Central memory CD4-positive, alpha-beta T cell (primary cell): ENCODE measurements around the gene ZBTB18.
"Not testable (repeated sequence)": the region's sequence is repeated elsewhere in the genome, so short reads cannot be mapped to it uniquely, and the experiment has no call there.

Experiments used
- DNase-seq: peaks from one replicate; pipeline ENCODE4 v3.0.0; 2022
- total RNA-seq, 3 experiments: gene quantifications; one replicate each; lab custom pipeline; 2026; lab: John Stamatoyannopoulos, UW

The ZBTB18 gene
- 21.1 to 145 (median 74.3) reads per million in 3 experiments for total RNA-seq

GRCh38 chr1:244050835-244051444, at the start of gene ZBTB18:
Gene ZBTB18, plus strand, starts transcription at chr1:244051283. Its CDS starts 149 bp downstream, at chr1:244051432.
- no peak for DNase-seq

DNA sequence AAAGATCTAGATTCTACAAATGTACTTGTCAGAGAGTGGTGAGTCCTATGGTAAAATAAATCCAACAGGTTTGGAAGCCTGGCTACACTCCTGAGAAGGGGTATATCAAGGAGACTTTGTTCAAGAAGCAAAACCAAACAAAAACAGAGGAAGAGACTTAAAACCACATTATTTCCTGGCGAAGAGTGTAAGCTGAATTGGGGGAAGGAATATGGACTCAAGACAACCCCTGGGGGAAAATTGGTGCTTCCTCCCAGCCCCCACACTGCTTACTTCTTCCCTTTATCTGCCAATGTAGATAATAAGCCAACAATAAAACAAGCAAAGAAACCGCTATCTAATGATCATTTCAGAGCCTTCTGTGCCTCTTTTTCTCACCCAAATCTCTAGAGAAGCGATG, 48.4 kb upstream of the ZBTB18 start:
- no peak for DNase-seq

- DNase-seq, result no peak
Measured at GRCh38 chr1:244005455-244005854, 45.6 kb upstream of the ZBTB18 start.

GRCh38 chr1:244006381-244006901, 44.6 kb upstream of the ZBTB18 start:
- no peak for DNase-seq

DNA sequence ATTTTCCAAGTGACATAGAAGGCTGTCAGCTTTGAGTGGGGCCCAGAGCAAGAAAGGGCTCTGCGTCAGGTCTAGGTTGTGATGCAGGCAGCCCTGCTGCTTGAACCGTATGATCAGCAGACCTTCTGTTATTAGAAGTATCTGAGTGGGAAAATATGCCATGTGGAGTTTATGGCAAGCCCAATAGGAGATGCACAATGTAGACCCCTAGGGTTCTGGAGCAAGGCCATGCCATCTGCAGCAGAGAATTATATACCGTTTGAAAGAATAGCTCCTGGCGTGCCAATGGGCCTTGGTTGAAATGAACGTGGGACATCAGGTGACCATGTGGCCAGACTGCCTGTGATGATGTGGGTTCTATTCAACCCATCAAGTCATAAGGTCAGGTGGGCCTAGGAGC, 44.1 kb upstream of the ZBTB18 start:
- DNase-seq, result no peak

- no peak for DNase-seq
Measured at GRCh38 chr1:244010191-244010590, 40.9 kb upstream of the ZBTB18 start.

DNA sequence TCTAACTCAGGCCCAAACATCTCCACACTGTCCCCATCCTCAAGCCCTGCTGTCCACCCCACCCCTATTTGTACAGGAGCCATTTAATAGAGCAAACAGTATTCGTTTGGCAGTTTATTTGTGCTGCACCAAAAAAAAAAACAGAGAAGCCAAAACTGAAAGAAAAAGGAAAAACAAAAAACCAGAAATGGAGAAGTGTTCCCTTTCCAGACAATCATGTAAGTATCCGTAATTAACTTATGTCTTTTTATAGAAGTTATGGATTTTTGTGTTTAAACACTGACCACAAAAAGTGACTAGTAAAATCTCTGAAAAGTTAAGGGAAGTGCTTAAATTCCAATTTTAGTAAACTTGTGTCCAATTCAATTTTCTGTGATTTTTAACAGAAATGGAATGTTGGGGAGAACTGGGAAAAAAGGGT, 40.4 kb upstream of the ZBTB18 start:
- DNase-seq, result no peak

GRCh38 chr1:244011271-244011670, 39.8 kb upstream of the ZBTB18 start:
- no peak for DNase-seq

DNA sequence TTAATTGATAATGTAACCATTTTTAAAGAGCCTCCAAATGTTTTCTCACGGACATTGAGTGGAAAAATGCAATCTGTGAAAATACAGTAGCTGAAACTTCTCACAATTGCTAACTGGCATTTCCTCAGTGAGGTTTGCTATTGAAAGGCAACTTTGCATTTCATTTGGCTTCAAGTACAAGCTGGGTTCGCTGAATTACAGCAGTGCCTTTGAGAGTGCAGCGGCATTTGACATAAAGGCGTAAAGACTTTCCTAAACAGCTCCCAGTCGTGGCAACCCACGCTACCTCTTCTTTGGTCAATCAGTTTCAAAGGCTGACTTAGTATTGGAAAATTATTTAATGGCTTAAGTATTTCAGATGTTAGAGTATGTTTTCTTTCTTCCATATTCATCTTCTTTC, 39.3 kb upstream of the ZBTB18 start:
- DNase-seq, result no peak

GRCh38 chr1:244012202-244012601, 38.9 kb upstream of the ZBTB18 start:
- DNase-seq, result no peak

DNA sequence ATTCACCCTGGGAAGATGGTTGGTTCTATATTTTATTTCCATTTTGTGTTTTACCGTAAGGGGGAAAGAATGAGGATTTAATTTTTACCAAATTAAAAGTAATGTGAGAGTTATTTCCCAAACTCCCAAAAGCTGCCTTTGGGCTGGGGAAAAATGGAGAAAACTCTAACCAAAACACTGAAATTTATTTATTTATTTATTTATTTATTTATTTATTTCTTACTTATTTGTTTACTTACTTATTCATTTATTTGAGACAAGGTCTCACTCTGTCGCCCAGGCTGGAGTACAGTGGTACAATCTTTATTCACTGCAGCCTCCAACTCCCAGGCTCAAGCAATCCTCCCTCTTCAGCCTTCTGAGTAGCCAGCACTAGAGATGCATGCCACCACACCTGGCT, 38.0 kb upstream of the ZBTB18 start:
- no peak for DNase-seq

DNA sequence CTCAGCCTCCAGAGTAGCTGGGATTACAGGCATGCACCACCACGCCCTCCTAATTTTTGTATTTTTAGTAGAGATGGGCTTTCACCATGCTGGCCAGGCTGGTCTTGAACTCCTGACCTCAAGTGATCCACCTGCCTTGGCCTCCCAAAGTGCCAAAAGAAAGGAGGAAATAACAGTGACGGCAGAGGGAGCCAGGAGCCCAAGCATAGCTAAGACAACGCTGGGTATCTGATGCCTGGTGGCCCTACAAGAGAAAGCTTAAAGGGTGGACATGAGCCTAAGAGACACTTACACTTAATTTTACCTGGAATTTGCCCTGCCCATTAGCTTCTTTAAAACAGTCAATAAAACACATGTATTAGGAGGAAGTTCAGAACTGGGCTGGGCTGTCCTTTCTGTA, 36.2 kb upstream of the ZBTB18 start:
- DNase-seq, result not testable (repeated sequence)

- DNase-seq, result no peak
Measured at GRCh38 chr1:244019982-244020485, 31.0 kb upstream of the ZBTB18 start.

GRCh38 chr1:244021427-244021826, 29.7 kb upstream of the ZBTB18 start:
- DNase-seq, result no peak

DNA sequence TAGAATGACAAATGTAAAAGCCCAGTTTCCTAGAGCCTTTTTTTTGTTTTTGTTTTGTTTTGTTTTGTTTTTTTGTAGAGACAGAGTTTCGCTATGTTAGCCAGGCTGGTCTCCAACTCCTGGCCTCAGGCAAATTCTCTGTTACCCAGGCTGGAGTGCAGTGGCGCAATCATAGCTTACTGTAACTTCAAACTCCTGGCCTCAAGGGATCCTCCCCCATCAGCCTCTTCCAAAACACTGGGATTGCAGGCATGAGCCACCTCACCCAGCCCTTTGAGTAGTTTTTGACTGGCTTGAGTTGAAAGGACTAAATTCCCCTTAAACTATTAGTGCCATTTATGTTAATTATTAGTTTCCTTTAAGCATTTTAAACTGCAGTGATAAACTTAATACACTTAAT, 28.8 kb upstream of the ZBTB18 start:
- DNase-seq, result no peak

DNA sequence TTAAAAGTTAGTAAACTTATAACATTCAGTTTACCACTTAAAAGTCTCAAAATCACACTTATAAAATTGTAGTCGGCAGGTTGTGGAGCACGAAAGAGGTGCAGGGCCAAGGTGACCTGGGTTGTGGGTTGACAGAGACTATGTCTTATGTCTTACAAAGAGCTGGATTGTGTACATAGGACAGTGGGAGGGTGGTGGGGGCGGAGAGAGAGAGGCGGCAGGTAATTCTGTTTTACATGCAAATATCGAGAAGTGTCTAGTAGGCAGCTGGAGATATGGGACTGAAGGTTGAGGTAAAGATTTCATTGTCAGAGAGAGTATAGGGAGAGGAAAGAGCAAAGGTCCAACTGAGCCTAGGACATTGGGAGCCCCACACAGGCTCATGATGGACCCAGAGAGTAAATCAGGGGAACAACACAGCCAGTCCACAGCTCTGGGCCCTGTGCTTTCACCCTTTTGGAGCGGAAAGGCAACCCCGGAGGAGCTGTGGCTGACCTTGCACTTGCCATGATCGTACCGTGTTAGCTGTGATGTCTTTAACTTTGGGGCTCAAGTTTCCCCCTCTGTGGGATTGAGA, 28.1 kb upstream of the ZBTB18 start:
- no peak for DNase-seq

GRCh38 chr1:244027491-244028145, 23.5 kb upstream of the ZBTB18 start:
- DNase-seq, result no peak

GRCh38 chr1:244028701-244029100, 22.4 kb upstream of the ZBTB18 start:
- no peak for DNase-seq

DNA sequence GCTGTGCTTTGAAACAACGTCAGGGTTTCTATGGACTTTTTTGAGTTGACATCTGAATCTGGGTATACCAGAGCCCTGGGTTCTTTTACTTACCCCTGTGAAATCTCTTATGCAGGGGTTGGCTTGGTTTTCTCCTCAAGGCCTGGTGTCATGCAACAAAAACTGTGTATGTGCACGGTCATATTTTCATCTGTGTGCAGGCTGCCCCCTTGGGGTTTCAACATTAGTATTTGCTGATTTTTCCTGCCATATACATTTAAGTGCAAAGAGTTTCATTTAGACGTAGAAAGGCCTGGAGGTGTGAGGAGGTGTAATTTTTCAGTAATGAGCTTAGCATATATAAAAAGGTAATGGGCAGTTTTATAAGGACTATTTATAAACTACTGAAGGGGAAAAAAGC, 22.0 kb upstream of the ZBTB18 start:
- DNase-seq, result no peak

DNA sequence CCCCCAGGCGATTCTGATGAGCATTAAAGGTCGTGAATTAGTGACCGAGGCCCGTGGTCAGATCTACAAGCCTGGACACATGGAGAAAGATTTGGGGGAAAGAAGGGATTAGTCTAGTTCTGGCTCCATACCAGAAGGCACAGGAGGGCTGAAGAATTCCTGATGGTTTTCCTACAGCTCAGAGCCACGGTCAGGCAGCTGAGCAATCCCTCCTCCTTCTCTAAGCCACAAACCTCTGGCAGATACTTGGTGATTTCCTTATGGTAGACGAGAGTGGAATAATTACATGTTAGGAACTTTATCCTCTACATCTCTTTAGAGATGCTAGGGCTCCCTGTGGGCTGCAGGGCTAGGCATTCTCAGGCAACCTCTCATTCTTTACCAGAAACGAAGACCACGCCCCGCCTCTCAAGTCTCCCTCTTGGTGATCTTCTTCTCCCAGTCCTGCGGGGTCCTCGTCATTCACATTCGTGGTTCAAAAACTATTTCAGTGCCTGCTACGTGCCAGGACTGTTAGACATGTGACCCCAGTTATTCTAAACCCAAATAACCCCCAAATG, 20.5 kb upstream of the ZBTB18 start:
- DNase-seq, result no peak

- DNase-seq, result no peak
Measured at GRCh38 chr1:244035358-244035757, 15.7 kb upstream of the ZBTB18 start.

GRCh38 chr1:244037252-244037651, 13.8 kb upstream of the ZBTB18 start:
- no peak for DNase-seq

DNA sequence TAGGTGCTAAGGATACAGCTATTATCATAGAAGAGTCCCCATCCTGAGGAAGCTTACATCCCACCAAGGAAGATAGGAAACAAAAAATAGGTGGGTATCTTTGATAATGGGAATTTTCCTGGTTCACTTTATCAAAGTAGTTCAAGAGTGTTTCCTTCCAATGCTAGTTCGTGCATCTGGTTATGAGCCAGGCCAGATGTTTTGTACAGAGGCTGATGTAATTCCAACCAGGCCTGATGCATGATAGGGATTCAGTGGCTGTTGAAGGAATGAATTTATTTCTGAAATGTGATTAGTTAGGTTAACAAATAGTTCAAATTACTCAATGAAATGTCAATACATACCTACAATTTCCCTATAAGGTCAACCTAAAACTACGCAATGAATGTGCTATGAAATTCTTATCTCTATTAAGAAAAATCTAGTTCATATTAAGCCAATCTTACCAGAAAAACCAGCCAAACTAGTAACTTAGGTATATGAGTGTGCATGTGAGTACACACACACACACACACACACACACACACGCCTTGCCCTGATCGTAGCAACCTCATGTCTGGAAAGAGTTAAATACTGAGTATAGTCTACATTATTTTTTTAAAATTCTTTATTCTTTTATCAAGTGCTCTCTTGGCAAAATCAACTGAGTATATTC, 9.5 kb upstream of the ZBTB18 start:
- DNase-seq, result no peak
